Islet of Langerhans (tissue), 1 donor: ENCODE data around the gene SNF8.
"Not testable (repeated sequence)": the region's sequence is repeated elsewhere in the genome, so short reads cannot be mapped to it uniquely, and the experiment has no call there.

ENCODE experiments used
- FAIRE-seq: peaks from one replicate; lab custom pipeline; 2011; peaks lifted over from hg19 to GRCh38; lab: Jason Lieb, UNC

The SNF8 gene

GRCh38 chr17:48944515-48945260, at the start of gene SNF8:
TSS of gene SNF8 (minus strand) at chr17:48944842. CDS start at chr17:48944734, 108 bp downstream.
- no peak for FAIRE-seq

- no peak for FAIRE-seq
These were observed 49.3 kb upstream of the SNF8 start for GRCh38 chr17:48993951-48994350.

GRCh38 chr17:48993305-48993704, 48.7 kb upstream of the SNF8 start:
- peak; percentile 84 for FAIRE-seq

- FAIRE-seq = peak; percentile 21
These were observed 47.8 kb upstream of the SNF8 start for GRCh38 chr17:48992444-48992843.

- FAIRE-seq = no peak
These were observed 46.3 kb upstream of the SNF8 start for GRCh38 chr17:48990882-48991357.

GRCh38 chr17:48989100-48989499, 44.5 kb upstream of the SNF8 start:
- FAIRE-seq = no peak

- no peak for FAIRE-seq
These were observed 41.0 kb upstream of the SNF8 start for GRCh38 chr17:48985436-48986245.

- FAIRE-seq = no peak
These were observed 37.4 kb upstream of the SNF8 start for GRCh38 chr17:48981927-48982539.

- no peak for FAIRE-seq
These were observed 29.2 kb upstream of the SNF8 start for GRCh38 chr17:48973806-48974205.

GRCh38 chr17:48972749-48973097, 28.1 kb upstream of the SNF8 start:
- no peak for FAIRE-seq

GRCh38 chr17:48970865-48971687, 26.4 kb upstream of the SNF8 start:
- FAIRE-seq = no peak

GRCh38 chr17:48970224-48970623, 25.6 kb upstream of the SNF8 start:
- no peak for FAIRE-seq

GRCh38 chr17:48961516-48962233, 17.0 kb upstream of the SNF8 start:
- no peak for FAIRE-seq

- no peak for FAIRE-seq
These were observed 16.3 kb upstream of the SNF8 start for GRCh38 chr17:48960834-48961515.

- no peak for FAIRE-seq
These were observed 9.7 kb upstream of the SNF8 start for GRCh38 chr17:48954300-48954755.

GRCh38 chr17:48952904-48953303, 8.3 kb upstream of the SNF8 start:
- no peak for FAIRE-seq

- no peak for FAIRE-seq
These were observed 6.9 kb upstream of the SNF8 start for GRCh38 chr17:48951572-48951971.

GRCh38 chr17:48945261-48945651, 614 bp upstream of the SNF8 start:
- not testable (repeated sequence) for FAIRE-seq

GRCh38 chr17:48933035-48933434, 11.6 kb downstream of the SNF8 start:
- no peak for FAIRE-seq

GRCh38 chr17:48930435-48930873, 14.2 kb downstream of the SNF8 start:
- FAIRE-seq = no peak

- no peak for FAIRE-seq
These were observed 14.9 kb downstream of the SNF8 start for GRCh38 chr17:48929812-48930165.
